Activated T-helper 9 cell treated with anti-CD3 and anti-CD28 coated beads, Interleukin-2, amount 50 U/mL, for 16 hours (primary cell): ENCODE measurements around the gene SLC10A7.

Experiments
- DNase-seq: peaks from one replicate; pipeline ENCODE4 v3.0.0-alpha.2; 2020; ENCODE audit warnings: low read depth

The SLC10A7 gene

GRCh38 chr4:146494143-146494542 lies 27.6 kb downstream of the SLC10A7 start:
- no peak for DNase-seq

- DNase-seq = no peak
Observed at GRCh38 chr4:146490106-146490505, 31.6 kb downstream of the SLC10A7 start.

- DNase-seq = no peak
Observed at GRCh38 chr4:146488495-146489174, 33.1 kb downstream of the SLC10A7 start.

GRCh38 chr4:146486565-146486964 lies 35.2 kb downstream of the SLC10A7 start:
- DNase-seq = no peak

- DNase-seq = no peak
Observed at GRCh38 chr4:146485968-146486367, 35.8 kb downstream of the SLC10A7 start.

GRCh38 chr4:146482788-146483187 lies 39.0 kb downstream of the SLC10A7 start:
- no peak for DNase-seq

- no peak for DNase-seq
Observed at GRCh38 chr4:146481246-146481645, 40.5 kb downstream of the SLC10A7 start.

GRCh38 chr4:146478009-146478408 lies 43.7 kb downstream of the SLC10A7 start:
- DNase-seq = no peak

GRCh38 chr4:146477054-146477453 lies 44.7 kb downstream of the SLC10A7 start:
- no peak for DNase-seq

- DNase-seq = no peak
Observed at GRCh38 chr4:146472404-146472803, 49.3 kb downstream of the SLC10A7 start.

- no peak for DNase-seq
Observed at GRCh38 chr4:146470604-146471003, 51.1 kb downstream of the SLC10A7 start.

GRCh38 chr4:146469022-146469421 lies 52.7 kb downstream of the SLC10A7 start:
- DNase-seq = no peak

- DNase-seq = no peak
Observed at GRCh38 chr4:146465628-146466027, 56.1 kb downstream of the SLC10A7 start.

- DNase-seq = no peak
Observed at GRCh38 chr4:146462251-146462650, 59.5 kb downstream of the SLC10A7 start.

GRCh38 chr4:146458594-146458993 lies 63.1 kb downstream of the SLC10A7 start:
- DNase-seq = no peak

GRCh38 chr4:146456681-146457080 lies 65.1 kb downstream of the SLC10A7 start:
- DNase-seq = no peak

GRCh38 chr4:146453181-146453807 lies 68.4 kb downstream of the SLC10A7 start:
- DNase-seq = no peak

- no peak for DNase-seq
Observed at GRCh38 chr4:146450524-146450923, 71.2 kb downstream of the SLC10A7 start.

- DNase-seq = no peak
Observed at GRCh38 chr4:146446555-146446954, 75.2 kb downstream of the SLC10A7 start.

- no peak for DNase-seq
Observed at GRCh38 chr4:146445198-146446150, 76.3 kb downstream of the SLC10A7 start.

- DNase-seq = no peak
Observed at GRCh38 chr4:146443525-146443924, 78.2 kb downstream of the SLC10A7 start.

- no peak for DNase-seq
Observed at GRCh38 chr4:146442801-146443200, 78.9 kb downstream of the SLC10A7 start.

GRCh38 chr4:146439999-146440398 lies 81.7 kb downstream of the SLC10A7 start:
- DNase-seq = no peak
